Measurements from ENCODE around the gene EPS15.
"Not testable (repeated sequence)": the region's sequence is repeated elsewhere in the genome, so short reads cannot be mapped to it uniquely, and the experiment has no call there.

EPS15 gene

DNA sequence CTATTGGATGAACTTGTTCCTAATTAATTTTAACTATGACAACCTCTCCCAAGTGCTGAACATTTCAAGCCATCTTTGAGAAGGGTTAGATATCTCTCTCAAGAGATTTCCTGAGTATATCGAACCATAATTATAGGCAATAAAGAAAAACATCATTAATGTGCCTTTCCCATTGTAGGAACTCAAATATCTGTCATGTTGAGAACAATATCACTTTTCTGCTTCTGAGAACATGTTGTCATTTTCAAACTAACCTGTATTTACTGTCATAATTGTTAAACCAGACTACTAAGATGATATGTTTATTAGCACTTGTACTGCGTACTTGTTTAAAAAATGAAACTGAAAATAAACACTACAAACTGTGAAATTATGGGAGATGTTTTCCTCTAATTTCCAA lies 4.3 kb downstream of the EPS15 start:
- no peak for DNase-seq (ENCODE audit: low read depth)

DNA sequence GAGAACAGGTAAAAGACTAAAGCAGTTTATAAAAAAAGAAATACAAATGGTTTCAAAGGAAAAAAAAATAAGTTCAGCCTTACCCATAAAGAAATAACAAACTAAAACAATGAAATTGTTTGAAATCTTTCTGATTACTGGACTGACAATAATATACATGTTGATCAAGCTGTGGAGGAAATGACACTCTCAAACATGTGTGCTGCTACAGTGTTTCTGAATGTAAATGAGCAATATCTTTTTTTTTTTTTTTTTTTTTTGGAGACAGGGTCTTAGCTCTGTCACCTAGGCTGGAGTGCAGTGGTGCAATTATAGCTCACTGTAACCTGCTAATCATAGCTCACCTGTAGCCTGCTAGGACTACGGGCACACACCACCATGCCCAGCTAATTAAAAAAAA lies 6.5 kb downstream of the EPS15 start:
- DNase-seq (ENCODE audit: low read depth) = no peak

DNA sequence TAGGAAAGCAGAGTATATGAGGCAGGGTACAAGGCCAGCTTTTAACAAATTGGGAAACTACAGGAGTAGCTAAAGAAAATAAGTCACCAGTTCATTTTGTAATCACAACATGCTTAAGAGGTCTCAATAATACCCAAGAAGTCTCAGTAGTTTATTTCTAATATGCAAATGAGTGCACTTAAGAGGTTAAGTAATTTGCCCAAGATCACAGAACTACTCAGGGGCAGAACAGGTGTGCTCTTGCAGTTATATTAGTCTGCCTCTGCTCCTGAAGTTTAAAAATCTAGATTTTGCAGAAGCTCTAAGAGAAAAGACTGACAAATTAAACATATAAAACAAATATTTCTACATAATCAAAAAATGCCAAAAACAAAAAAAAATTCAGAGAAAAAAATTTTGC lies 6.9 kb downstream of the EPS15 start:
- no peak for DNase-seq (ENCODE audit: low read depth)

DNA sequence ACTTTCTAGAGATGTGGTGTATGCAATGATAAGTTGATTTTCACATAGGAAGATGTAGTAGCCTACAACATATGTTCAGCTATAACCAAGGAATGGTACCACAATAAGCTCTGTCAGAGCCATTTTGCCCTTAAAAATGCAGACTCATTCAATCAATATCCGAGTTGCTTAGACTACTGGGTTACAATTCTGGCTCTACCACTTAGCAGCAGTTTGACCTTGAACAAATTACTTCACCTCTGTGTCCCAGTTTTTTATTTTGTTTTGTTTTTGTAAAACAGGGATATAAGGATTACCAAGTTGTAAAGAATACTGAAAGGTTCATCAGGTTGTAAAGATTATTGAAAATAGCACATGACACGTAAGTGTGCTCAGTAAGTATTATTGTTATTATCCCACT lies 9.3 kb downstream of the EPS15 start:
- no peak for DNase-seq (ENCODE audit: low read depth)

DNA sequence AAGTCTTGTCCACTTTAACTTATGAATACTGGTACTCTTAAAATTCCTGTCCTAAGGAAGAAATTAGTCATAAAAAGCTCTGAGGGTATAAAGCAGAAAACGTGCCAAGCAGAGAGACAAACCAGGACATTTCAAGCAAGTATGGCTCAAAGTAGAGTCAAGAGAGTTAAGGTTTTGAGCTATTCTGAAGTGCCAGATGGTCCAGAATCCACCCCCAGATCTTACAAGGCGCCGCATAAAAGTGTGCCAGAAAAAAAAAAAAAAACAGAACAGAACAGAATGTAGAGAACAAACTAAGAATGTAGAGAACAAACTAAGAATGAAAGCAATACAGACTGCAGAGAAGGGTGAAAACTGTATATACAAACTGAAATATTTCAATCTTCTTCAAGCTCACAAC lies 12.5 kb downstream of the EPS15 start:
- no peak for DNase-seq (ENCODE audit: low read depth)

DNA sequence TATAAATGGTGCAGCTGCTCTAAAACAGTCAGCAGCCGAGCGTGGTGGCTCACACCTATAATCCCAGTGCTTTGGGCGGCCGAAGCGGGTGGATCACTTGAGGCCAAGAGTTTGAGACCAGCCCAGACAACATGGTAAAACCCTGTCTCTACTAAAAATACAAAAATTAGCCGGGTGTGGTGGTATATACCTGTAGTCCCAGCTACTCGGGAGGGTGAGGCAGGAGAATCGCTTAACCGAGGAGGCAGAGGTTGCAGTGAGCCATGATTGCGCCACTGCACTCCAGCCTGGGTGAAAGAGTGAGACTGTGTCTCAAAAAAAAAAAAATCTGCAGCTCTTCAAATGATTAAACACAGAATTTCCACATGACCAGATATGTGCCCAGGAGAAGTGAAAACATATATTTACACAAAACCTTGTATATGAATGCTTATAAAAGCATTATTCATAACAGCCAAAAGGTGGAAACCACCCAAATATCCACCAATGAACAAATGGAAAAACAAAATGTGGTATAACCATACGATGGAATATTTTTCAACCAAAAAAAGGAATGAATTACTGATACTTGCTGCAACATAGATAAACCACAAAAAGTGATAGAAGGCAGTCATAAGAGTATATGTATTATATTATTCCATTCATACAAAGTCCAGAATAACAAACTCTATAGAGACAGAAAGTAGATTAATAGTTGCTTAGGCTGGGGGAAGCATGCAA lies 14.1 kb downstream of the EPS15 start:
- DNase-seq (ENCODE audit: low read depth) = peak; percentile 24

DNA sequence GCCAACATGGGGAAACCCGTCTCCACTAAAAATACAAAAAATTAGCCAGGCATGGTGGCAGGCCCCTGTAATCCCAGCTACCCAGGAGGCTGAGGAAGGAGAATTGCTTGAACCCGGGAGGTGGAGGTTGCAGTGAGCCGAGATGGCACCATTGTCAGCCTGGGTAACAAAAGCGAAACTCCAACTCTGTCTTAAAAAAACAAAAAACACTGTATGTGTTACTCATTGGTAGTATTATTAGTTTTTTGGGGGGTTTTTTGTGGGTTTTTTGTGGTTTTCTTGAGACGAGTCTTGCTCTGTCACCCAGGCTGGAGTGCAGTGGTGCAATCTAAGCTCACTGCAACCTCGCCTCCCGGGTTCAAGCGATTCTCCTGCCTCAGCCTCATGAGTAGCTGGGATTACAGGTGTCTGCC lies 17.8 kb downstream of the EPS15 start:
- peak; percentile 26 for DNase-seq (ENCODE audit: low read depth)

DNA sequence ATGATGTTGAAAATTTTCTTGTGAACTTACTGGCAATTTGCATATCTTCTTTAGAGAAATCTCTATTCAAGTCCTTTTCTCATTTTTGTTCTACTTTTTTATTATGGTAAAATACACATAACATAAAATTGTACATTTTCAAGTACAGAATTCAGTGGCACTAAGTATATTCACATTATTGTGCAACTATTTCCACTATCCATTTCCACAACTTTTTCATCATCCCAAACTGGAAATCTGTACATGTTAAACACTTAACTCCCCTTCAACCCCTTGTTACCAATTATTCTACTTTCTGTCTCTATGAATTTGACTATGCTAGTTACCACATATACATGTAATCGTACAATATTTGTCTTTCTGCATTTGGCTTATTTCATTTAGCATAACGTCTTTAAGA lies 19.4 kb downstream of the EPS15 start:
- DNase-seq (ENCODE audit: low read depth) = no peak

DNA sequence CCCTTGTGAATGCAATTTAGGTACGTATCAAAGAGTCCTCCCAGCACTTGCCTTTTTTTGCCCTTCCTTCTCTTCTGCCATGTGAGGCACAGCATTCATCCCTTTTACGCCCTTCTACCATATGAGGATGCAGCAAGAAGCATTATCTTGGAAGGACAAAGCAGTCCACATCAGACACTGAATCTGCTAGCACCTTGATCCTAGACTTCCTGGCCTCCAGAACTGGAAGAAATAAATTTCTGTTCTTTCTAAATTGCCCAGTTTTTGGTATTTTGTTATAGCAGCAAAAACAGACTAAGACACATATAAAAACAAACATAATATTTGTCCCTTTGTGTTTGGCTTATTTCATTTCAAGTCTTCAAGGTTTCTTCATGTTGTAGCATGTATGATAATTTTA lies 20.1 kb downstream of the EPS15 start:
- no peak for DNase-seq (ENCODE audit: low read depth)

DNA sequence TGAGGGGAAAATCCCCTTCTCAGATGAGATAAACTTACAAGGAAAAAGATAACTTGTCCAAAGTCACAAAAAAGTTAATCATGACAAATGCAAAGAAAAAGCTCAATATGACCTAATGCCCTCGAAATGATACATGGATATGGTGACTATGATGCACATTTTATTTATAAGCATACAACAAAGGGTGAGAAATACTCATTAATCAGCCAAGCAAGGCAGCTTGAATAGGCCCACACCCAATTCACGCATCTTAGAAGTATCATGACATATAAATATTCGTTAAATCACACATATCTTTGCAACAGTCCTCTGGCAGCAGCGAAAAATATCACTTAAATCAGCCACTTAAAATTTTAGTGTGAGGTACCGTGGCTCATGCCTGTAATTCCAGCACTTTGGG lies 21.7 kb downstream of the EPS15 start:
- no peak for DNase-seq (ENCODE audit: low read depth)

DNA sequence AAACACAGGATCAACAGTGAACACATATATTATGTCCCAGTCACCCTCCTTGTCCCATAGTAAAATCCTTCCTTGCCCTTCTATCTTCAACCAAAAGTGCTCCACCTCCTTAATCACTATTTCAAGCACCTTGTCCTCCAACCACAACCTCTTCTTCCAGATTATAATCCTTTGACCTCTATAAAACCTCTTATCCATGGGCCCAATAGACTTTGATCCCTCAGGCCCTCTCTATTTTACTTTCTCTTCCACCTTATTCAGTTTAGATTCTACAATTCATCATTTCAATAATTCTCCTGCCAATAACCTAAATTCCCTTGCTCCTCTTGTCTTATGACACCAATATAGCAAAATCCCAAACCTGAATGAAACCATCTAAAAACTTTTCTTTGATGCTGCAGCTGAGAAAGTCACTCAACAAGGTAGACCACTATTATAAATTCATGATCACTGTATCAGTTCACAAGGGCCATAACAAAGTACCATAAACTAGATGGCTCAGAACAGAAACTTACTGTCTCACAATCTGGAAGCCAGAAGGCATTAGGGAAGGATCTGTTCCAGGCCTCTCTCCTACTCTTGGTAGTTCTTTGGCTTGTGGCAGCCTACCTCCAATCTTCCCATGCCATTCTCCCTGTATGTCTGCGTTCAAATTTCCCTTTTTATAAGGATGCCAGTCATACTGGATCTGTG lies 24.8 kb downstream of the EPS15 start:
- DNase-seq (ENCODE audit: low read depth) = no peak

DNA sequence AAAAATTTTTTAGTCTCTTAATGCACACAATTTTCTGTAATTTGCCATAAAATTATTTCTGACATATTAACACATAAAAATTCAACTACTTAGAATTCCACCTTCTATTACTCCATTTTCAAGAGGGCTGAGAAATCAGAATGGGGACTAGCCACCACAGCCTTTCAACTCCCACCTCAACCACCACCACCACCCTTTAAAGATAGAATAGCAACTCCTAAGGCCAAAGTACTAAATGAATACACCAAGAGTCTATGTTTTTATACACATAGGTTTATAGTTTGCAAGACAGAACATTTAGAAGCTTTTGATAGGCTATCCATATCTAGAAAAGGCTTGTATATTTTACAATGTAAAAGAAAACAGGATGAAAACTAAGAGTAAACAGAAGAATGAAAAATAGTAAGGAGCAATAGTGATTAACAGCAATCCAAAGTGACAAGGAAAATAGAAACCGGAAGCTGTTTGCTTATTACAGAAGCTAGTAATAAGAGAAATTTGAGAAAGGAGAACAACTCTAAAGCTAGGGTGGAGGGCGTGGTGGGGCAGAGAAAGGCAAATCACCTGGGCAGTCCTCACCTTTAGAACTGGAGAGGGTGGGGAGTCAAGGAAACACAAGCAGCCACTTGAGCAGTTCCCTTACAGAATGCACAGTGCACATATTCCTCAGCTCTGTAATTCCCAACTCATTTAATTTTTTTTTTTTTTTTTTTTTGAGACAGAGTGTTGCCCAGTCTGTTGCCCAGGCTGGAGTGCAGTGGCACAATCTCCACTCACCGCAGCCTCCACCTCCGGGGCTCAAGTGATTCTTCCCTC lies 27.7 kb downstream of the EPS15 start:
- DNase-seq (ENCODE audit: low read depth) = no peak

DNA sequence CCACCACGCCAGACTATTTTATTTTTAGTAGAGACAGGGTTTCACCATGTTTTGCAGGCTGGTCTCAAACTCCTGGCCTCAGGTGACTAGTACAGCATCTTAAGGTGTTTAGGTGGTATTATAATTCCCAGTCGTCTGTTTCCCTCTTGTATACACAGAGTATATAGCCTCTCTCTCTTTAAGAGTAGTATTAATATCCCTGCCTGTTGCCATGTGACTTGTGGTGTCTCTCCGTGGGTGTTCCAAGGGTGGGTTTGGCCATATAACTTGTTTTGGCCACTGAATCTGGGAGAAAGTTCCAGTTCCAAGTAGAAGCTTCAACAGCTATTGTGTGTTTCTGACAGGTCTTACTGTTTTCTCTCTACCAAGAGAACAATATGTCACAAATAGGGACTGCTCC lies 29.6 kb downstream of the EPS15 start:
- no peak for DNase-seq (ENCODE audit: low read depth)

DNA sequence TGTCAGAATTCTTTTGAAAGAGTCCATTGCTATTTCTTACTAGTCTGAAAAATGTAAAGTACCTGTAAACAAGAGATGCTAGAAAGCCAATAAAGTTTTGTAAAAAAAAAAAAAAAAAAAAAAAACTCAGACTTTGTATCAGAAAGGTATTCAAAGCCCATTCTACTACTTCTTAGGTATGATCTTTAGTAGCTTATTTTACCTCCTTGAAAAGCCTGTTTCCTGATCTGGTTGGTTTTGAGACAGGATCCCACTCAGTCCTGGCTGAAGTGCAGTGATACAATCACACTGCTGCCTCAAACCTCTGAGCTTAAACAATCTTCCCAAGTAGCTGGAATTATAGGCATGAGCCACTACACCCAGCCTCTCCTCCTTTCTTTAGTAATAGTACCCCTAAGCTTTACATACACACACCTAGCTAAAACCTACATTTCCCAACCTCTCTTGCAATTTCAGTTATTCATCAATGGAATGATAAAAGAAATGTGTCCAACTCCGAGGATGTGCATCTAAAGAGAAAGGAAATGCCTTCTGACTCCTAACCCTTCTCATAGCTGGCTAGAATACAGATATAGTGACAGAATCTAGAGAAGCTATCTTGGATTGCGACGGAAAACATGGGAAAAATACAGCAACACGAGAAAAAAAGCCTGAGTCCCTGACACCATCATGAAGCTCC lies 30.6 kb downstream of the EPS15 start:
- no peak for DNase-seq (ENCODE audit: low read depth)

DNA sequence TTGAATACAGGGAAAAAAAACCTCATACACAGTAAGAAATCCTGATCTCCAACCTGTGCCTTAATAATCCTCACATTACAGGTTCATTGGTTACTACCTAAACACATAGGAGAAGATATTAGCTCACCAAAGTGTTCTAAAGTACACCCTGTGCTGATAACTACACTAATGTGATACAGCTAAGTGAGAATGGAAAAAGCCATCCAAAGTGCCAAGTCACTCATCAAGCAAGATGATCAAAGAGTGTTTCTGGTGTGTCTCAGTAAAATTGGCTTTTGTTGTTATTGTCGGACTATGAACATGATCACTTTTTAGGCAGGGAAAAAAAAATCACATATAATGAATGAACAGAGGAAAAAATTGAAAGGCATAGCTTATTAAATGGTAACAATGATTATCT lies 31.4 kb downstream of the EPS15 start:
- no peak for DNase-seq (ENCODE audit: low read depth)

DNA sequence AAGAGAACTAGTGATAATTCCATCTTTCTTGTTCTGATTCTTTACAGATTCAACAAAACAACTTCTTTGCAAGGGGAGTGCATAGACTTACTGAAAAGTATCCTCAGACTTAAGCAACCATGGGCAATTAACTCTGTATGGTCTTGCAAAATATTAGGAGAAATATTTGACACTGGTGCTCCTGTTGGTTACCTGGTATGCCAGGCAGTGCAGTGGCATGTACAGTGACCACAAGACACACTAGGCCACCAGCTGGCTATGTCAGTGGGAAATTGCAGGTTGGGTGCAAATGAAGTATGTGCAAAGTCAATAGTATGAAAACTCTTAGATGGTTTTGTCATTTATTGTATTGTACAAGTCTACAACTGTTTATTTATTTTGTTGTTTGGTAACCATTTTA lies 34.5 kb downstream of the EPS15 start:
- DNase-seq (ENCODE audit: low read depth) = no peak

DNA sequence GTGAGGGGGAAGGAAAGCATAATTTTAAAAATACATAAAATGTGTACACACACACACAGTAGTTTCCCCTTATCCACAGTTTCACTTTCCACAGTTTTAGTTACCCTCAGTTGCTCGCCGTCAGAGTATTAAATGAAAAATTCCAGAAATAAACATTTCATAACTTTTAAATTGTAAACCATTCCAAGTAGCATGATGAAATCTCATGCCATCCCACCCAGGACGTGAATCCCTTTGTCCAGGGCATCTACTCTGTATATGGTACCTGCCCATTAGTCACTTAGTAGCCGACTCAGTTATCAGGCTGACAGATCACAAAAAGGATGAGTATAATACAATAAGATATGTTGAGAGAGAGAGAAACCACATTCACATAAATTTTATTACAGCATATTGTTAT lies 36.2 kb downstream of the EPS15 start:
- no peak for DNase-seq (ENCODE audit: low read depth)

DNA sequence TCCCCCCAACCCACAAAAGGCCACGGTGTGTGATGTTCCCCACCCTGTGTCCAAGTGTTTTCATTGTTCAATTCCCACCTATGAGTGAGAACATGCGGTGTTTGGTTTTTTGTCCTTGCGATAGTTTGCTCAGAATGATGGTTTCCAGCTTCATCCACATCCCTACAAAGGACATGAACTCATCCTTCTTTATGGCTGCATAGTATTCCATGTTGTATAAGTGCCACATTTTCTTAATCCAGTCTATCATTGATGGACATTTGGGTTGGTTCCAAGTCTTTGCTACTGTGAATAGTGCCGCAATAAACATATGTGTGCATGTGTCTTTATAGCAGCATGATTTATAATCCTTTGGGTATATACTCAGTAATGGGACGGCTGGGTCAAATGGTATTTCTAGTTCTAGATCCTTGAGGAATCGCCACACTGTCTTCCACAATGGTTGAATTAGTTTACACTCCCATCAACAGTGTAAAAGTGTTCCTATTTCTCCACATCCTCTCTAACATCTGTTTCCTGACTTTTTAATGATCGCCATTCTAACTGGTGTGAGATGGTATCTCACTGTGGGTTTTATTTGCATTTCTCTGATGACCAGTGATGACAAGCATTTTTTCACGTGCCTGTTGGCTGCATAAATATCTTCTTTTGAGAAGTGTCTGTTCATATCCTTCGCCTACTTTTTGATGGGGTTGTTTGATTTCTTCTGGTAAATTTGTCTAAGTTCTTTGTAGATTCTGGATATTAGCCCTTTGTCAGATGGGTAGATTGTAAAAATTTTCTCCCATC lies 44.0 kb downstream of the EPS15 start:
- DNase-seq (ENCODE audit: low read depth) = not testable (repeated sequence)

DNA sequence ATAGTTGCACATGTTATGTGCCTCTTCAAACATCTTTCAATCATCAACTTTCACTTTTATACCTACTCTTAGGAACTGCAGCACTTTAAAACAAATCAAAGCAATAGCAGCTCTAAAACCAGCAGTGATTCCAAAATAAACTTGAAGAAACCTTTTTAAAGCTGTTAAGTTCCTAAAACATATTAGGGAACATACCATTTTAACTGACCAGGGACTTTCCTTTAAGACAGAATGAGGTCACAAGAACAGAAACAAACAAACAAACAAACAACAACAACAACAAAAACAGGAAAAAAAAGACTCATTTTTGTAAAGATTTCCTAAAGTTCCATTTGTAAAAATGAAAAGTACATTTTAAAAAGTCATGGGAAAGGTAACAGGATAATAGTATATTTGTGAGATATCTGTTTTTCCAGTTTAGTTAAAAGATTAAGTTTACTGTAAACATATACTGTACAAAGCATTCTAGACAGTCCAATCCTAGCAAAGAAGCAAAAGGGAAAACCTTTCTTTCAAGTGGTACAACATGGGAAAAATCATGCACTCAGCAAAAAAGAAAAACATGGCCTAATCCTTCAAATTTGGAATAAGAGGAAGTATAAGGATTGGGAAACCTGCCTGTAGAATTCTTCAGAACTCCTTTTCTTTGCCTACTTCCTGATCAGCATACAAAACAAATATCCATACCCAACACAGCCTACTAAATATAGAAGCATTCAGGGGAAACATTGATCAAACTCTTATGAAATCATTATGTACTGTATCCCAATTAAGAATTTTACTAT lies 45.5 kb downstream of the EPS15 start:
- no peak for DNase-seq (ENCODE audit: low read depth)

DNA sequence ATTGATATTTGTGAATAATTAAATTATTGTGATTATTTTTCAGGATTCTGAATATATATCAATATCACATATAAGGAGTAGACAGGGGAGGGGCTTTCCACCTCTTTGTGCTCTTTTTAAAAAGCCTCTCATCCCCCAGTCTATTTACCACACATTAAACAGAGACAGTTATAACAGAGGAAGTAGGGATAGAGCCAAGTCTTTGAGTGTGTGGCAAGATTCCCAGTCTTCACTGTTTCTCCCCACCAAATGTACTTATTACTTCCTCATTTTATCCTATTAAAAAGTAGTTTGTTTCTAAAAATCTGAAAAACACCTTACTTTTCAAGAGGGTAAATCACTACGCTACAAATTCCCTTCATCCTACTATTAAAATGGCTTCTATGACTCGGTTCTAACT lies 46.7 kb downstream of the EPS15 start:
- DNase-seq (ENCODE audit: low read depth) = no peak

DNA sequence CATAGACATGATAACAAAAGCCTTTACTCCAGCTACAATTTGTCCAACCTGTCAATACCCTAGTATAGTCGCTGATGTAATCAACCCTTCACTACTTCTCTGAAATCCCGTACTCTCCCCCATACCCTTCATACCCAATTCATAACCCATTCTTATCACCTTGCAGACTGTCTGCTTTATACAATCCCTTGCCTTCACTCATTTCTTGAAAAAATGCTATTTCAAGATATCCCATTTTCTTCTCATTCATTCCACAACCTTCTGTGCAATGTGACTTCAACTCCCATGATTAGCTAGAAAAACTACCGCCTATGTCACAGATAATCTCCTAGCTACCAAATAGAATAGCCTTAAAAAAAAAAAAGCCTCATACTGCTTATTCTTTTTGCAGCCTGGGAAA lies 49.5 kb downstream of the EPS15 start:
- DNase-seq (ENCODE audit: low read depth) = no peak

Measured in activated T-helper 9 cell treated with anti-CD3 and anti-CD28 coated beads, Interleukin-2, amount 50 U/mL, for 16 hours (primary cell).